ENCODE measurements around the gene TMEM200A. TPM values are rescaled to one million over a fixed set of nuclear protein-coding genes. Genes with fewer than 3 reads are reported as not detected.

Gene TMEM200A
- polyA plus RNA-seq, 1 of the 3 experiments (the other 2 are of a cell fraction): 32.6 TPM

DNA sequence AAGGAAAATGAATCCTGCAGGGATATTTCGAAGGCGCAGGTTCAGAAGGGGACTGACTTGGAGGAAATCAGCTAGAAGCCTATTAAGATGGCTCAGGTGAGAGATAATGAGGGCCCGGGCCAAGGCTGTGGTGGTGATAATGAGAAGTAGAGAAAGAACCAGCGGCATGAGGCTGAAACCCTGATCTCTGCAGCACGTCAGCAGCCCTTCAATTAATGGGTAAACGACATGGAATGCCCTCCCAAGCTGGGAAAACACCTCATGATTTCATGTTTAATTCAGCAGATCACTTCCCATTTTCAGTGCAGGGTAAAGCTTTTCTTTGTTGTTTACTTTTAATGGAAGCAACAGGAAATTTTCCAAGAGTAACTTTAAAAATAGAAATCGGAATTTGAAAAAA lies 104.9 kb downstream of the TMEM200A start (continued):
- TF ChIP-seq USF2 (IDR thresholded peaks at IDR 0.05; ENCODE audit: borderline replicate concordance, low read depth, low read length): no peak
- TF ChIP-seq, protein P1, sequence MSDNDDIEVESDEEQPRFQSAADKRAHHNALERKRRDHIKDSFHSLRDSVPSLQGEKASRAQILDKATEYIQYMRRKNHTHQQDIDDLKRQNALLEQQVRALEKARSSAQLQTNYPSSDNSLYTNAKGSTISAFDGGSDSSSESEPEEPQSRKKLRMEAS (IDR thresholded peaks at IDR 0.05; ENCODE audit: low read depth): no peak

DNA sequence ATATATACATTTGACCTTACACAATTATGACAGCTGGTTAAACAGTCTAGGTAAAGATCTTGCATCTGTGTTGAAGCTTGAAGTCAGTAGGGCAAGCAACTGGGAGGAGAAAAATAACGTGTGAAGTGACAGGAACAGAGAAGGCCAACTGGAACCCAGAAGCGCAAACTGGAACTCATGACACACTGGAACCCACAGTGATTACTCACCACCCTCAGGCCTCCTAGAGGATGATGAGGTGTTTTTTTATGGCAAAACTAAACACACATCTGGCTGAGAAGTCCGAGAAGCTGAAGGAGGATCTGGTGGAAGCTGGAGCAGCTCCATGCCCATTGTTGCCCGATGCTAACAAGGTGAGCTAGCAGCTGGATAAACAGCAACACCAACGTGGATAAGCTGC lies 108.1 kb downstream of the TMEM200A start:
- POLR2A ChIA-PET: no interaction called here
- Histone ChIP-seq H3K79me2 (ENCODE audit: insufficient read depth) (no peaks in the 10 kb centered on the region), H3K9ac (no peak overlapping the region), H2AFZ (ENCODE audit: low read depth) (no peak overlapping the region), H3K27ac (ENCODE audit: low read depth in 2 of 2, low read length in 1 of 2) (no peak overlapping the region), H3F3A (replicated peaks; ENCODE audit: insufficient read depth) (no peaks in the 10 kb centered on the region), H3K4me3 (ENCODE audit: low read depth in 2 of 2, low read length in 1 of 2) (no peak overlapping the region), H3K9me2 (no peaks in the 10 kb centered on the region), H4K20me1 (ENCODE audit: insufficient read depth) (no peaks in the 10 kb centered on the region), H3K4me1 (ENCODE audit: control insufficient read depth in 1 of 2, insufficient read depth in 2 of 2, low read depth in 1 of 2, low read length in 1 of 2) (no peaks in the 10 kb centered on the region), H3K27me3 (ENCODE audit: insufficient read depth) (no peaks in the 10 kb centered on the region), H3K36me3 (replicated peaks in 1 of 2; ENCODE audit: control insufficient read depth in 1 of 2, insufficient read depth in 2 of 2, low read length in 1 of 2) (no peaks in the 10 kb centered on the region), H3K4me2 (no peak overlapping the region), H3K9me3 (no peaks in the 10 kb centered on the region)
- CTCF ChIA-PET: no interaction called here
- DNase-seq: no peak
- 35% methylated on average over 5 of the region's 5 CpGs for WGBS (ENCODE audit: low lambda C conversion rate)
- TF ChIP-seq NRF1 (IDR thresholded peaks at IDR 0.05; ENCODE audit: low read depth, low read length) (no peak), RAD21 (IDR thresholded peaks at IDR 0.05; ENCODE audit: low read length) (no peak), RCOR1 (IDR thresholded peaks at IDR 0.05; ENCODE audit: low read length) (no peak), FOXM1 (IDR thresholded peaks at IDR 0.05; ENCODE audit: low read depth) (no peak), USF1 (IDR thresholded peaks at IDR 0.05; ENCODE audit: borderline replicate concordance, low read depth) (no peak), REST (IDR thresholded peaks at IDR 0.05; ENCODE audit: low read depth, low read length) (no peak)
